DMS114 treated with DMSO at 0.1 percent for 48 hours (cell line): ENCODE results near the gene NELFB.
A peak's percentile ranks its signal among the peaks of the same experiment; 100 is the strongest.

Experiments
- DNase-seq: peaks from one replicate; lab custom pipeline; 2025; ENCODE audit not compliant: unreplicated experiment; lab: John Stamatoyannopoulos, UW

Gene NELFB

DNA sequence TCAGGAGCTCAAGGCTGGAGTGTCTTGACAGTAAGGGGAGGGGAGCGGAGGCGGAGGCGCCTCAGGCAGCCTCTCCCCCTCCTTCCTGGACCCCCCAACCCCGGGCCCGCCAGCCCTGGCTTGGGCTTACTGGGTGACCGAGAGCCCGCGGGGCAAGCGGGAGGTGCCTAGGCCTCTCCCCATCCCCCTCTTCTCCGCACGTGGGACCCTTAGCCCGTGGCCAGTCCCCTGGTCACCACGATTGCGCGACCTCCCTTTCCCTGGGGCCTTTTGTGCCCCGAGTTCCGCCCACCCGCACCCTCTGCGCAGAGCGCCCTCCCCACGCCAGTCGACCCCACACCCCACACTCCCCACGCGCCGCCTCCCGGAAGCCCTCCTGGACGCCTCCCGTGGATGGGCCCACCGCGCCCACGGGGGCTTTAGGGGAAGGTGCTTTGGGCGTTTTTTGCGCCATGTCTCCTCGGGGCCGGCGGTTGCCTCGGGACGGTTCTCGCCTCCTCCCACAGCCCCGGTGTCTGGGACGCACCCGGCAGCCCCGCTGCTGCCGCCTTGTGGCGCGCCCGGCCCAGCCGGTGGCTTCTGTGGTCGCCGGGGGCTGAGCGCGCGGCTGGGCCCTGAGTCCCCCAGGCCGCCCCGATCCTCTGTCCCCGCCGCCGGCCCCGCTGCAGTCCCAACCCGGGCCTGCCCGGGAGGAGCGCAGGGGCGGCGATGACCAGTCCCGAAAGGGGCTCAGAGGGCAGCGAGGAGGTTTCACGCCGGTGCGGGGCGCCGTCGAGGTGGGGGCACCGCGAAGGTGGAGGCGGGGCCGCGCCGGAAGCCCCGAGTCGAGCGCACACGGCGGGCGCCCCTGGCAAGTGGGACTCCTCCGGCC, 25.6 kb downstream of the NELFB start:
- no peak for DNase-seq

DNA sequence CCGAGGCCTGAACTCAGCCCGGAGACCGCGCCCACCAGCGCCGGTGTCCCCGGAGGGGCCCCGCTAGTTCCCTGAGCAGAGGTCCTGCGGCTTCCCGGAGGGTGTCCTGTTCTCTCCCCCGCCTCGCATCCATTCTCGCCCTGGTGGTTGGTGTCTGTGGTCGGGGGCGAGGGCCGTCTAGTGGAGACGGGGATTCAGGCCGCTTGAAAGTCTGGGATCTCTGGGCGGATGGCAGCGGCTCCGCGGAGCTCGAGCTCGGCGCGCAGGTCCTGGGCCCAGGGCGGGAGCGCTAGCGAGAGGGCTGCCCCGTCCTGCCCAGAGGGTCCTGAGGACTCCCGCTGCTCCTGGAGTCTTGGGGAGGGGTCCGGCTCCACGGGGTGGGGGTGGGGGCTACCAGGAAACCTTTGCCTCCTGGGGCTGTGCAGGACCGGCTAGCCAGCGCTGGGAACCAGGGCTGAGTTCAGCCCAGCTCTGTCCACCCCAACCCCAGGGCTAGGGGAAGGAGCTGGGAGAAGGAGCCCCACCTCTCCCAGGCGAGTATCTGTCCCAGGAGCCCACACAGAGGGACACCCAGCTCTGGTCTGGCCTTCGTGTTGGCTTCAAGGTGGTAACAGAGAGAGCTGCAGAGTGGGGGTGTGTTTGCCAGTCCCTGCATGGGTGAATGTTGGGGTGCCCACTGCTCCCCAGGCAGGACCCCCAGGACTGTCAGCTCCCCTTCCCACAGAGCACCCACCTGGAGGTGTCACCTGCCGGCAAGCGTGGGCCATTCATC, 26.4 kb downstream of the NELFB start:
- no peak for DNase-seq

DNA sequence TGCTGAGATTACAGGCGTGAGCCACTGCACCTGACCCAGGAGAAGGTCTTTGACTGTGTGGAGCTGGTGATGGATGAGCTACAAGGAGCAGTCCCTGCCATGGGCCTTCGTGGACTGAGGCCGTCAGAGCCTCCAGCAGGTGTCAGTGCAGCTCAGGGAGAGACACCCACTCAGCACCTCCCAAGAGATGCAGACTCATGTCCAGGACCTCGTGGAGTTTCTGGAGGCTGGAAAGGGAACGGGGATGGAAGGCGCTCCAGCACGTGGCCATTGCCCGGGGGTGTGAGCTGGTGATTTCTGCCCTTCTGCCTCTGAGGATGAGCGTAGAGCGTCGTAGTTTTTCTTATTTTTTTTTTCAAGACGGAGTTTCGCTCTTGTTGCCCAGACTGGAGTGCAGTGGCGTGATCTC, 31.9 kb downstream of the NELFB start:
- peak; percentile 23 for DNase-seq

DNA sequence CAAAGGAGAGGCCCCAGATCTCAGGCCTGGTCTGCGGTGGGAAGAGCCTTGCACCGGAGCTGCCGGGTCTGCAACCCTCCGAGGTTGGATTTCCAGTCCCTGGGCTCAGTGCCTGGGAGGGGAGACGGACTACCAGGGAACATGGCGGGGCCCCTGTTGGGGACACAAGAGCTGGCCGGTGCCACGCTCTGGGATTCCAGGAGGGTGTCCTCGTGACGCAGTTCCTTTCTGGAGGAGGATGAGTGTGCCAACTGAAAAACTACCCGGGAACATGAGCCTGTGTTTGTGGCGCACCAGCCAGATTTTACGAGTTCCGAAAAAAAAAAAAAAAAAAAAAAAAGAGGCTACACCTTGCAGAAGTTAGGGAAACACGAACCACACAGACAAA, 38.0 kb downstream of the NELFB start:
- no peak for DNase-seq

DNA sequence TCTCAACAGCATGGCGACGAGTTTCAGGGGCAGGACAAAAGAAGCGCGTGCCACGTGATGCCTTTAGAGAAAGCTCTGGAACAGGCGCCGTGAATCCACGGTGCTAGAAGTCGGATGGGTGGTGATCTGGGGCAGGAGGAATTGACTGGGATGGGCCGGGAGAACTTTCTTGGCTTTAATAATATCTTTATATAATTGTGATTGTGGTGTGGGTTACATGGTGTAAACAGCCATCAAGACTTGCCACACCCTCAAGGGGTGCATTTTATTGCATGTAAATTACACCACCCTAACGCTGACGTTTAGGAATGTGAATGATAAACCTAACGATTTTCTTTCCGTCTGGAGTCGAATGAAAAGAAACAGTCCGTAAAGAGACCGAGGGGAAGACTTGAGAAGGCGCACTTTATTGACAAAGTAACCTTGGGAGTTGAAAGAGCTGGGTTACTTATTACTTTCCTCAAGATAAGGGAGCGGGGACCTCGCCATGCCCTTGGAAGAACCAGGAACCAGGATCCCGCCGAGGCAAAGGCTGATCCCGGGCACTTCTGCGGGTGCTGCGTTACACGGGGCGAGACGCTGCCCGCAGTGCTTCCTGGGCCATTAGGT, 38.5 kb downstream of the NELFB start:
- DNase-seq = no peak

DNA sequence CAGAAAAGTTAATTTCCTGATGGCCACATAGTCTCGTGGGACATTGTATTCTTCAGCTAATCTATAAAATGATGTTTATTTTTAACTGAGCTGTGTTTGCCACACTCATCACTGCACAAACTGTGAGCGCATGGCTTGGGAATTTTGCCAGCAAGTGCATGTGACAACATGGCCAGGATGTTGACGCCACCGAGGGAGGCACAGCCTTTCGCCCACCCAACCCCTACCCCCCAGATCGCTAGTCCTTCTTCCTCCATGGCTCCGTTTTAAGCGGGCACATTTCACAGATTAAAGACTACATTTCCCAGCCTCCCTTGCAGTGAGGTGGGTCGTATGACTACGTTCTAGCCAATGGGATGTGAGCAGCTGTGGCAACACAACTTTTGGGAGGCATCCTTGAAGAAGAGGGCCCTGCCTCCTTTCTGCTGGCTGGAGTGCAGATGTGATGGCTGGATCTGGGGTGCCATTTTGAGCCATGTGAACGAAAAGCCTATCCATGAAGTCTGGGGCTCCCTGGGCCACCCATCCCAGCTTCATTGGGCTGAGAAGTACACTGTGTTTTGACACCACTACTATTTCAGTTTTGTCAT, 39.1 kb downstream of the NELFB start:
- DNase-seq = no peak

DNA sequence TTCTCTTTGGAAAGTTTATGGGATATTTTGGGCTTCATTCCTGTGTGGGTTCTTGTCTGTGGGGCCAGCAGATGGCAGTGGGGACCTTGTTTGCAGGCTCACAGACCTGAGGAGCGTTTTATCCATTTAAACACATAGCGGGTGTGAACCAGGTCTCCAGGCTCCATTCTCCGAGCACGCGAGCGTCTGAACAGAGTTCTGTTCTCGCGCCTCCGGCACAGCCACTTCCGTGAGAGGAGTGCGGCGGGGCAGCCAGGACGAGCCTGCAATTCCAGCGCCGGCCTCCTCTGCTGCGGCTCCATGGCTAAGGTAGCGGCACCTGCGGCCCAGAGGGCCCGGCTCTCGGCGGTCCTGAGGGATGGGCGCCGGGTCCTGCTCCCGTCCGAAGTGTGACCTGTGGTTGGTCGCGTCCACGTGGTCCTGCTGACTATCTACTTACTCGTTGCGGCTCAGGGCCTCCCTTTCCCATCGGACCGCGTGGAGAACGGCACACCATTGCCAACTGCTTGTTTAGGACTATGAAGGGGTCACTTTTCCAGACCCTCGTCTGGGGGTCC, 39.6 kb downstream of the NELFB start:
- no peak for DNase-seq

DNA sequence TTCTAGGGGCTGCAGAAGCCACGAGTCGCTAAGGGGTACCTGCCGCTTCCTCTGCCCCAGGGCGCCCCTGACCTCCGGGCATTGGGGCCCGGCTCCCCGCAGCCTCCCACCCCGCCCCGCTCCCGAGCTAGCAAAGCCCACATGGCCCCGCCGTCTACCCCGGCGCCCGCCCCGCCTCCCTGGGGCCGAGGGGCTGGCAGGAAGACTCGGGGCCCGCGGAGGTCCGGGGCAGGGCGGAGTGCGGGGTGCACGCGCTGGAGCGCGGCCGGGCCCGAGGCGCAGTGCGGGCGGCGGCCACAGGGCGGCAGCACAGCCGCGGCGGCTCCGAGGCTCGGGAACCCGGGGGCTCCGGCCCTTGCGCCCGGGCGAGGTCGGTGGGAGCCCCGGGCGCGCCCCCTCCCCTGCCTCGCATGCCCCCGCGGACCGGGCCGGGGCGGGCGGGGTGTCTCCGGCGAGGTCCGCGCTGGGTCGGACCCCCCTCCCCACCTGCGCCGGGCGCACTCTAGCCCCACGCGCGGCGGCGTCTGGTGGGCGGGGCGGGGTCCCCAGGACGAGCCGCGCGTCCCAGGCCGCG, 40.2 kb downstream of the NELFB start:
- no peak for DNase-seq

DNA sequence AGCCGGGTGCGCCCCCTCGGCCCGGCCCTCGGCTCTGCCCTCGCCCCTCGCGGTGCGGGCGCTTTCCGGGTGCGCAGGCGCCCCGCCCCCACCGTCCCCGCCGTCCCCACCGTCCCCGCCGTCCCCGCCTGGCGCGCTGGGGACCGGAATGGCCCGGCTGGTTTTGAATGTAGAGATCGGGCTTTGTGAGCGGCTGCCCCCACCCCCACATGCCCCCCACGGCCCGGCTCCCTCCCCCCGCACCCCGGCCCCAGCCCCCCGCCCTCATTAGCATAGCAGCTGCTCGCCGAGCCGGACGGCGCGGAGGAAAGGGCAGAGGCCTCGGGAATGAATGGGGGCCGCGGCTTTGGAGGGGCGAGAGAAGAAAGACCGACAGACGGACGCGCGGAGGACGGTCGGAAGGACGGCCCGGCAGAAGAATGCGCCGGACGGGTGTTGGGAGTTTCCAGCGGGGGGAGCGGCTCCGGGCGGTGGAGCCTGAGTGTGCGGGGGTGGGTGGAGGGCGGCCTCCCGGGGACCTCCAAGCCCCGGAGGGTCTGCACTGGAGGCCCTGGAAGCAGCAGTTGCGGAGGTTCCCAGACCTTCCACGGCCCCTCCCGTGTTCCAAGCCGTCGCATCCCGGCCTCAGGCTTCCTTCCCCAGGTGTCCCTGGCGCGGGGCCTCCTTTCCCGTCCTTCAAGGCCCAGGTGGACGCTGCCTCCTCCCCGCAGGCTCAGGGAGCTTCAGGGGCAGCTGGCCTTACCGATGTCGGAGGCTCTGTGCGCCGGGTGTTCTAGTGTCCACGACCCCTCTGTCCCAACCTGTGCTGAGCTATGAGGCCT, 40.9 kb downstream of the NELFB start:
- no peak for DNase-seq

DNA sequence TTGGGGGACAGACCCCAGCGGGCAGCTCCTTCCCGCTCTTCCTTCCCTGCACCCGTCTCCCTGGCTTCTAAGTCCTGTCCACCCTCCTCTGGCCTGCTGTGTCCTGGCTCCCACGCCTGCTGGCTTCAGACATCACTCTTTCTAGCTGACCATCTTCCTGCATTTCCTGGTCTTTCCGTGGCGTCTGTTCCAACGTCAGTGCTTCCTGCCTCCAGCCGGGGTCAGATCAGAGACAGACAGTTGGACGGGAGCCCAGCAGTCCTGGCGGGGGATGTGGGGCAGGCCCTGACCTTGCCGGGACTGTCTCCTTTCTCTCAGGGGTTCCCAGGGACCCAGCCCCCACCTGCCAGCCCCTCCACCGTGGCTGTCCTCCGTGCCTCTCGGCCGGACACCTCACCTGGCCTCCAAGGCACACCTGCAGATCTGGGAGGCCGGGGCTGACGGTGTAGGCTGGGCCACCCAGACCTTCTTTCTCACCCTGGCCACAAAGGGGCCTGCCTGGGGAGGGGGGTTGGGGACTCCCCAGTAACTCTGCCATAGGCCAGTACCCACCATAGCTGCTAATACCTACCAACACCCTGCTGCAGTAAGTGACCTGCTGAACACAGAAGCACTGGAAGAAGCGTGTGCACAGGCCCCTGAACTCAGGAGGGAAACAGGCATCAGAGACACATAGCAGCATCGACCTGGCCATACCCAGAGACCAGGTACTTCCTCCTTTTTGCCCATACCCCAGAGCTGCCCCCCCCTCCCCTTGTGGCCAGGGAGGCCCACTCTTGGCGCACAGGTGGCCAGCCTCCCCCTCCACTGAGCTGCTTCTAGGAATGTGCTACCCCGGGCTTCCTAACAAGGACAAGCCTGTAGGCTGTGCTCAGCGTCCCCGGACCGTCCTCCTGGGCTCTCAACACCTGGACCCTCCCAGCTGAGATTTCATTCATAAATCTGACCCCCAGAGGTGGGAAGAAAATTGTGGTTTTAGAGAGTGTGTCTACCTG, 41.8 kb downstream of the NELFB start:
- DNase-seq = no peak

DNA sequence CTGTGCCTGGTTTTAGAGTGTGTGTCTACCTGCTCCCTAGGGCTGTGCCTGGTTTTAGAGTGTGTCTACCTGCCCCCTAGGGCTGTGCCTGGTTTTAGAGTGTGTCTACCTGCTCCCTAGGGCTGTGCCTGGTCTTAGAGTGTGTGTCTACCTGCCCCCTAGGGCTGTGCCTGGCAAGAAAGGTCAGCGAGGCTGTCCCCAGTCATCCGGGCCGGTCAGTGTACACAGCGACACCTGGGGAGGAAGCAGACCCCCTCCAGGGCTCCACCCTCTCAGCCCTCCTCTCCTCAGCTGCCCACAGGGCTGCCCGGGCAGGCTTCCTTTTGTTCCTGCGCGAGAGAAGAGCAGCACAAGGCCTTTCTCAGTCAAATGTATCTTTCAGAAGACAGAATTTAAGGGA, 42.8 kb downstream of the NELFB start:
- DNase-seq = no peak

DNA sequence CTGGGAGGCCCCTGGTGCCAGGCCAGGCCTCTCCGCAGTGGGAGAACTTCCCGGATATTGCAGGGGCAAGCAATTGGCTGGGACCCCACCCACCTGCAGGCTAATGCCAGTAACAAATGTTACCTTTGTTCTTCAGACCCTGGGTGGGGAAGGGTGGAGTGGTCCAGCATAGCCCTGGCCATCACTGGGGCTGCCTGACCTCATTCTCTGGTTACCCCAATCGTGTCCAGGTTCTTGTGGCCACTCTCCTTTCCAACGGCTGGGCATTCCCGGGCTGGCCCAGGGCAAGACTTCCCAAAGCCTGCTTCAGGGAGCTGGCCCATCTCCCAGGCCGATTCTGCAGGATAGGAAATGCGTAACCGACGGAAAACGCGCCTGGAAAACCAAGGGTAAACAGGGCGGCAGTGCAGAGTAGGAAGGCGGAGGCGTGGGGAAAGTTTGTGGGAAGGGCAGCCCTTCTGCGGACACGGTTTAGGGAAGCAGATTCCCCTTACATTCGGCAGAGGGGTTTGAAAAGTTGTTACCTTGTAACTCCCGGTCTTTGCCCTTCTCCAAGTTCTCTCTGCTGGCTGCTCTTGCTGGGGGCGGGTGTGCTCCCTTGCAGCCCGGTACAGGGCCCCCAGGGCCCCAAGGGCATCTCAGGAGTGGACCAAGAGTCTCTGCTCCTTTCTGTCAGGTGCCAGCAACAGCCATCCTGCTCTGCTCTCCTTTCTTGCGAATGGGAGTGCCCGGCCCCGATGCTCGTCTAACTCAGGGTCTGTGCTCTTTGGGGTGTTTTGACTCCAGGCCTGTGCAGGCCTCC, 43.5 kb downstream of the NELFB start:
- DNase-seq = no peak

DNA sequence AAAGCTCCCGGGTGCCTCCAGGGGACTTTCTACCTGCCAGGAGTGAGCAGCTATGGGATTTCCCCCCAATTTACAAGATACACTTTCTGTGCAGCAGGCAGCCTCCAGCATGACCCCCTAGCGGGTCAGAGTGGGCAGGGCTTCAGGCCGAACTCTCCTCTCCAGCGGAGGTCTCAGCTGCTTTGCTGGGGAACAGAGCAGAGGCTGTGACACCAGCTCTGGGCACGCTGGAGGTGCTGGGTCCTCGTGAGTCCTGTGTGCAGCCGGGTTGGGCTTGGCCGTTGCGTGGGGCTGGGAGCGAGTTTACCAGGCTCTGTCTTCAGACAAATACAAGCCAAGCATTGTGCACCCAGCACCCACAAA, 44.1 kb downstream of the NELFB start:
- DNase-seq = no peak

DNA sequence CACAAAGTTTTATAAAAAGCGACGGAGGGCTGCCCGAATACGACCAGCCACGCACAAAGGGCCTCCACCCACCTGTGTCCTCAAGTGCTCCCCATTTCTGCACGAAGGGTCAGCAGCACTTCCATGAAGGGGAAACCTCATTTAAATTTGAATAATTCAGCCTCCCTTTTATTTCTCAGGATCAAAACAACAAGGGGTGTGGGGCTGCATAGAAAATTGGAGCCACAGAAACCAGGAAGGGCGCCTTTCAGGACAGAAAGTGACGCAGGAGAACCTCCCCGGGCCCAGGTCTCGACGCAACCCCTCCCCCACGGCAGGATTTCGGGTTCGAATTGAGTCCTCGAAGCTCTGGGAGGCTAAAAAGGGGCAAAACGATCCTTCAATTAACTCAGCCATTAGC, 44.8 kb downstream of the NELFB start:
- DNase-seq = no peak

DNA sequence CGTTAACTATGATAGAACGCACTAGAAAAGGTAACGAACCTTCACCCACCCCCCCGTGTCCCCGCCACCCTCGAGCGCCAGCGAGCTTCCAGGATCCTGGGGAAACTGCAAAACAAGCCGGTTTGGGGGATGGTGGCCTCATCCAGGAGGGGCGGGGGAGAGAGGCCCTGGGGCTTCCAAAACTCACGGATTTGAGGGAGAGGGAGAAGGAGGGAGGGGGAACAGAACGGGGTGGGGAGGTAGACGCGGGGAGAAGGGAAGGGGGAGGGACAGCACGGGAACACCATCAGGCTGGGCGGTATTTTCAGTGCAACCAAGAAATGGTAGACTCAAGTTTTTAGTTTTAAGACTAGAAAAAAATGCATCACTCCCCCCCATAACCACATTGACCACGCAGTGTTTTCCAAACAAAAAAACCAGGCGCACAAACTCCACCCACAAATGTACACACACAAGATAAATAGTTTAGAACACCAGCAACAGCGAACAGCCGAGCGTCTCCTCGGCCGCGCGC, 45.5 kb downstream of the NELFB start:
- no peak for DNase-seq

DNA sequence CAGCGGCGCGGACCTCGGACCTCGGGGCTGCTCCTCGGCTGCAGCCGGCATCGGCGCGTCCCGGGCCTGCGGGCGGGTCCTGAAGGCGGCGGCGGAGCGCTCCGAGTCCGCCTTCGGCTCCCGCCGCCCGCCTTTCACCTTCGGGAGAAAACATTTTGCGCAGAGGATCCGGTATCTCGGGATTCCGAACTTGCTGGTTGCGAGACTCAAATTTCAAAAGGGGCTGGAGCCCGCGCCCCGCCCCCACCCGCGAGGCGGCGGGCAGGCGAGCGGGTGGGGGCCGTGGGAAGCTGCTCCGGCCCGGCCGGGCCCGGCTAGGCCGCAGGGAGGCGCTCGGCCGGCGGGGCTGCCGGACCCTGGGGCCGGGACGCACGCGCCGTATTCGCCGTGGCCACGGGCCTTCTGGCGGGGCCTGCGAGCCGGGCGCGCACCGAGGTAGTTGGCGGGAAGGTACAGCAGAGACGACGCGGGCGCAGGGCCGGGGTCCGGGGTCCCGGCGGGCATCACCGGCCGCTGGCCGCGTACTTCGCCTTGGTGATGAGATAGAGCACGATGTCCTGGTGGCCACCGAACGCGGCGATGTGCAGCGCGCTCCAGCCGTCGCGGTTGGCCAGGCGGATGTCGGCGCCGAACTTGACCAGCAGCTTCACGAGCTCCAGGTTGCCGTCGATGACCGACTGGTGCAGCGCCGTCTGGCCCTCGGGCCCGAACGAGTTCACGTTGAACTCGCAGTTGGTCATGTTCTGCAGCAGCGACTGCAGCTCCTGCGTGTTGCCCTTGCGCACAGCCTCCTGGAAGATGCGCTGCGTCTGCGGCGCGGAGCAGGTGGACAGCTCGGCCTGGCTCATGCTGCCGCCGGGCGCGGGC, 46.2 kb downstream of the NELFB start:
- DNase-seq = peak; percentile 12

DNA sequence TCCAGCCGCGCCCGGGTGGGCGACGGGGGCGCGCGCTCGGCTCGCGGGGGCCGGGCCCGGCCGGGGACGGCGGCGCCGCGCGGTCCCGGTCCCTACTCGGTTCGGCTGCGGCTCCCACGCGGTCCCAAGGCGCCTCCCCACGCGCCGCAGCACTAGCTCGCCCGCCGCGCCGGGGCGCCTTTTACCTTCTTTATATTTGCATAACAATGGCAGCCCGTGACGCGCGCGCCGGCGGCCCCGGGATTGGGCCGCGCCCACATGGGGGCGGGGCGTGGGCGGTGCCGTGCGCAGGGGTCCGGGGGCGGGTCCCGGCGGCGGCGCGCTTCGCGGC, 47.0 kb downstream of the NELFB start, which contains the start of gene NRARP:
Gene NRARP (minus strand): TSS at position 154 of the 331 bp plus-strand sequence. CDS start 343 bp downstream, outside the sequence.
- peak; percentile 33 for DNase-seq
